GM21825 (cell line): ENCODE results near the gene PIH1D1.

Source experiments
- ATAC-seq: cut with Tn5 transposase; IDR thresholded peaks from one replicate; pipeline ENCODE4 v1.9.1; 2021; ENCODE audit warnings: mild to moderate bottlenecking, moderate library complexity; ENCODE audit not compliant: unreplicated experiment

The PIH1D1 gene

DNA sequence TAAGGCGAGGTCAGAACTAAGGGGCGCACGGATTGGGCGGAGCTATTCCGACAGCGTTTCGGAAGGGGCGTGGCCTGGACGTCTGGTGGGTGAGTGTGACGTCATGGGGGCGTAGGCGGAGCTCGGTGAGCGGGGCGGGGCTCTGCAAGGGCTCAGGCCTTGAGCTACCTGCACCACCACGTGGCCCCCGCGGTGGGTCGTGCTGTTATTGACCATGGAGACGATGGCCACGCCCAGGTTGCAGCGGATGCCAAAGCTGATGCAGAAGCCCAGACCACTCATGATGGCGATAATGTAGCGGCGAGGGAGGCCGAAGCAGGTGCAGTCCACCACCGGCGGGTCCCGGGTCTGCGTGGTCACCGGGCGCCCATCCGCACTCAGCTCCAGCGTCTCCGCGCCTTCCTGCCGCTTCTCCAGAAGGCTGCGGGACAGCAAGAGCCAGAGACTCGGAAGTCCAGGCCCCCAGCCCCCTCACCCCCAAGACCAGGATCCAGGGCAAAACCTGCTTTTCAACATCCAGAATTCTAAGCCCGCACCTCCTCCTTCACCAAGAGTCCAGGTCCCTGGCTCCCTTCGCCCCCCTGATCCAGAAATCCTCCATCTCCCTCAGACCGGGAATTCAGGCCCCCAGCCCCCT is 15.1 kb downstream of the PIH1D1 start:
- ATAC-seq = no peak

DNA sequence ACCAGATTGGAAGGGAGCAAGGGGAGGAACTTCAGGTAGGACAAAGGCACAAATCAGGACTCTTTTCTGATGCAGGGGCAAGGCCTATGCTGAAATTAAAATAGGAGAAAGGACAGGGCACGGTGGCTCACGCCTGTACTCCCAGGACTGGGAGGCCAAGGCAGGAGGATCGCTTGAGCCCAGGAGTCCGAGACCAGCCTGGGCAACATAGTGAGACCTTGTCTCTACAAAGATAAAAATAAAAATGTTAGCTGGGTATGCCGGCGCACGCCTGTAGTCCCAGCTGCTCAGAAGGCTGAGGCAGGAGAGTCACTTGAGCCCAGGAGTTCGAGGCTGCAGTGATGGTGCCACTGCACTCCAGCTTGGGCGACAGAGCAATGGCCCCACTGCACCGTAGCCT is 15.9 kb downstream of the PIH1D1 start:
- no peak for ATAC-seq

DNA sequence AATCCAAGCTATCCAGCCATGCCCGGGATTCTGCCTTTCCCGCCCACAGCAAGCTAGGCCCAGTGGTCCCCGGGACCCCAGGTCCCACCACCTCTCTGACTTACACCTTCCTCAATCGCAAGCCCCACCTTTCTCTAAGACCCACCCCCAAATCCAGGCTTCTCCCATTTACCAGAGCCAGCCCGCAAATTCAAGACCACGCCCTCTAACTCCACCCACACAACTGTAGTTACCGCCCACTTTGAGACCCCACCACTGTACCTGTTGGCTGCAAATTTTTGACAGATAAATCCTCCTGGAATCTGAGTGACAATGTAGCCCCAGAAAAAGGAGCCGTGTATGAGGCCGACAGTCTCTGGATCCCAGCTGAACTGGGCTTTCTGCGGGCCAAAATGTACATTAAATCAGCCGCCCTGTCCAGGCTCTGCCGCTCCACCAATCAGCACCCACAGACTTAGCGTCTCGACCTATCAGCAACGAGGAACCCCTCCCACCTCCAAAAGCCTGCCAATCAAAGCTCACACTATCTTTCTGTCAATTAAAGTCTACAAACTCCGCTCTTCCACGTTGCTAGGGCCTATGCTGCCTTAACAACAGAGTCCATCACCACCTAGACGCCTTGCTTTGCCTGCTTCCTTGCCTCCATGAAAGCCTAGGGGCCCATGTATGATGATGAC is 16.6 kb downstream of the PIH1D1 start:
- no peak for ATAC-seq

DNA sequence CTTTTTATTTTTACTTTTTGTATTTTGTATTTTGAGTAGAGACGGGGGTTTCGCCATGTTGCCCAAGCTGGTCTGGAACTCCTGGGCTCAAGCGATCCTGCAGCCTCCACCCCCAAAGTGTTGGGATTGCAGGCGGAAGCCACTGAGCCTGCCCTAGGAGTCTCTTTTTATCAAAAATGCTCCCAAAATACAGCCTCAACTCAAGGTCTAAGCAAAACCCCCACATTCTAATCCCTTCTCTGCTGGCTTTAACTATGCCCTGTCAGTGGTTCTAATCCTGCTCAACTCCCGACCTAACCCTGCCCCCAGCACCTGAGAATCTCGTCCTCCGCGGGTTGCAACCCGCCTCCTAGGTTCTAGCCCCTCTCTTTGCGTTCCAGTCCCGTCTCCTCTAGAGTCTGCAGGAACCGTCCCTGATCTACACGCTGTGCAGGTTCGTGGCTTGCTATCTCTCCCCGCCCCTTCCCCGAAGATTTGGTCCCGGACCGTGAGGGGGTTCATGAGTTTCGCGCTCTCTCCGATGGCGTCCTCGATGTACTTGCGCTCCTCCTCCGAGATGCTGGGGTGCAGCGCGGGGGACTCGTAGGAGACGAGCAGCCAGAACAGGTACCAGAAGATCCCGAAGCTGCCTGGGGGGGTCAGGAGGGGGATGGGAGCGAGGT is 18.2 kb downstream of the PIH1D1 start:
- ATAC-seq = no peak

DNA sequence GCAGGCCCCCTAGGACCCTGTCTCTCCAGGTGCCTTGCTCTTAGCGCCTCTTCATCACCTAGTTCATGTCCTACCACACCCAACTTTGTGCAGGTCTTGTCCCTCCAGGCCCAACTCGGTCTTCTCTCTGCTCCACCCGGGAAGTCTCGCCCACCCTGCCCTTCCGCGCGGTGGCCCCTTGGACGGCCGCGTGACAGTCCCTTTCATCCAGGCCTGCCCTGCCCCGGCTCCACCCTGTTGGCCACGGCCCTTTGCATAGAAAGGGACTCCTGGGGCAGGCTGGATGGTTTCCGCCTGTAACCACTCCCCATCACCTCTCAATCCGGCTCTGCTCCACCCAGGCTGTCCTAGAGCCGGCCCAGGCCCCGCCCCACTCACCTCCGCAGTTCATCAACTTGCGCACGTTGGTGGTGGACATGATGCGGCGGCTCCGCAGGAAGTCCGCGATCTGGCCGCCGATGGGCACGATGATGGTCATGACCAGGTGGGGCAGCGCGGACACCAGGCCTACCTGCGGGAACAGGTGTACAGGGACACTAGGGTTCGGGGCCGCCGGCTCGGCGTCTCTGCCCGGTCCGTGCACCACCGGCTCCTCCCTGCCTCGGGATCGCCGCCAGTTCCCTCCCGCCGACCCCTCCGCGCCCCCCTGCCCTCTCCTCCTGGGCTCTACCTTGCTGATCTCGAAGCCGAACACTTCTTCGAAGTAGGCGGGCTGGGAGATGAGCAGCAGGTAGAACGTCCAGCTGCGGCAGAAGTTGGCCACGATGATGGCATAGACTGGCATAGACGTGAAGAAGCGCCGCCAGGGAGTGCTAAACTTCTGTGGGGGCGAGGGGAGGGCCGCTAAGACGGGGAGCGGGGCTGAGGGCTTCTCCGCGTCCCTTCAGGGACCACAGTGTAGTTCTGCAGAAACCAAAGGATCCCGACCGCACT is 19.2 kb downstream of the PIH1D1 start:
- ATAC-seq = no peak

DNA sequence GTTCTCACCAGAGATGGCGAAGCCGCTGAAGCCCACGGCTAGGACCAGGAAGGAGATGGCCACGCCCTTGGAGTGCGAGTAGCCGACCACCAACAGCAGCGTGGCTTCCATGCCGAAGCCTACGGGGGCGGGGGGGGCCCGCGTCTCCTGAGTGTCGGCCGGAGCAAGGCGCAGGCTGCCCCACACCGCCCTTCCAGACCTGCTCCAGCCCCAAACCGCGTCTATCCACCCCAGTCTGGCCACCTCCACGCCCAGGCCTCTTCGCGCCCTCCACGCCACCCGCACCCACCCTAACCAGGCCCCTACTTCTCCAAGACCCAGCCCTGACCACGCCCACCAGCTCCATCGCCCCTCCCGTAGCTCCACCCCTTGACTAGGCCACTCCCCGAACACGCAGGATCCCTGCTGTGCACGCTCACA is 20.3 kb downstream of the PIH1D1 start:
- no peak for ATAC-seq

DNA sequence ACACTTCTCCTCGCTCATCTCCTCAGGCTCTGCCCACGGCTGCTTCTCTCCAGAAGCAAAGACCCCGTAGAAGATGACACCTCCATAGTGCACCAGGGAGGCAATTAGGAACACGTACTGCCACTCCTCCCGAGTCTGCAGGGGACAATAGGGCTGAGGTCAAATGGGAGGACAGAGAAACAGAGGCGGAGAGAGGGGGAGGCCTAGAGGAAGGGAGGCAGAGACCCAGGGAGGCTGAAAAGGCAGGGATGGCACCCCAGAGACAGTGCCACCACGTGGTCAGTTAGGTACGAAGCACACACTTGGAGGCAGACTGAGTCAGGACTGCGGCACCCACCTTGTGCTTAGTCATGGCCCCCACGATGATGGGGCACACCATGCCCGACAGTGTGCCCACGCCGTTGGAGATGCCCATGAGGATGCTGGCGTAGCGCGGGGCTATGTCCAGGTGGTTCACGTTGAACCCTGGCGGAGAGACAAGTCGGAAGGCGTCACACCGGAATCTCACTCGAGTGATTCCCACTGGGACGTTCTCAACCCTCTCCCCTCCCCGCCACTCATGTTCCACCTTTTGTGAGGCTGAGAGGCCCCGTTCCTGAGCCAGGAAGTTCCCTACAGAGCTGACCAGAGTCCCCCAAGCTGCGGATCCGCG is 20.8 kb downstream of the PIH1D1 start:
- ATAC-seq = no peak

DNA sequence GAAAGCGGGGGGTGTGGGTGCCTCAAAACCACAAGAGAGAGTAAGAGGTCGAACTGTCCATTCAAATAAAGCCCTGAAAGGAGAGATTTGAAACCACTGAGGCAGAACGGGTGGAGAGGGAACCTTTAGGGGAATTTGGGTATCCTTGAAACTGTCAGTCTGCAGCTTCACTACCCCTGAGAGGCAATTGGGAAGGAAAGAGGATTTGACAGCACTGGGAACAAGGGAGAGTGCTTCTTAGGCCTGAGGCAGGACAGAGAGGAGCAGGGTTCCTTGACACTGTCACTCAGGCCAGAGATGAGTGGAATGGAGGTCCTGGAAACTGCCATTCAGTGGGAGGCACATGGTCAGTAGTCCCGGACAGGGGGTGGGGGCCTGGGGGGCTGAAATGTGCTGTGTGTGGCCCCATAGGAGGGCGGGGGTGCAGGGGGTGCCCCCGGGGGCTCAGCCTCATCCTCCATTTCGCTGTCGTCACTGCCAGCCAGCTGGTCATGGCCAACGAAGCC is 21.4 kb downstream of the PIH1D1 start:
- no peak for ATAC-seq

DNA sequence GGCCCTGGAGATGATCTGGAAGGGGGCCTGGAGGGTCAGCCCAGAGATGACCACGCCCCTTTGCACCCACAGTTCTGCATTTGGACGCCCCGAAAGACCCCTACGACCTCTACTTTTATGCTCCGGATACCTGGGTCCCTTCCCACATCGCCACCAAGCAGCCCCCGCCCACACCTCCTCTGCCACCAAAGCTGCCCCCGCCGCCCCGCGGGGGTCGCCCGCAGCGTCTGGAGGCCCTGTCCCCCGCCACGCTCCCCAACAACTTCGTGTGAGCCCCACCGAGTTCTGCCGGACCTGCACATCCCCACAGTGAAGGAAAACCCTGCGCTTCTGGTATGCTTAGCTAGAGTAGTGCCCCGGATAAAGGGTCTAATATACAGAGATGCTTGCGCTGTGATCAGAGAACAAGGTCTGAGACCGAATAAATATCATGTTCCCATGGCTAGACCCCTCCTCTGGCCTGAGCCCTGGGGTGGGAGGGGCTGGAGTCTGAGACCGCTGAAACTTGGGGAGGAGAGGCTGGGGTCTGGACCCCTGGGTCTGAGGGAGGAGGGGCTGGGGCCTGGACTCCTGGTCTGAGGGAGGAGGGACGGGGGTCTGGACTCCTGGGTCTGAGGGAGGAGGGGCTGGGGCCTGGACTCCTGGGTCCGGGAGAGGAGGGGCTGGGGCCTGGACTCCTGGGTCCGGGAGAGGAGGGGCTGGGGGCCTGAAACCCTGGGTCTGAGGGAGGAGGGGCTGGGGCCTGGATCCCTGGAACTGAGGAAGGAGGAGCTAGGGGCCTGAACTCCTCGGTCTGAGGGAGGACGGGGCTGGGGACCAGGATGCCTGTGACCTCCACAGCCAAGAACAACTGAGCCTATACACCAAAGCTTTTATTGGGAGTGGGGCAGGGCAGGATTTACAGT is 22.8 kb downstream of the PIH1D1 start:
- no peak for ATAC-seq

DNA sequence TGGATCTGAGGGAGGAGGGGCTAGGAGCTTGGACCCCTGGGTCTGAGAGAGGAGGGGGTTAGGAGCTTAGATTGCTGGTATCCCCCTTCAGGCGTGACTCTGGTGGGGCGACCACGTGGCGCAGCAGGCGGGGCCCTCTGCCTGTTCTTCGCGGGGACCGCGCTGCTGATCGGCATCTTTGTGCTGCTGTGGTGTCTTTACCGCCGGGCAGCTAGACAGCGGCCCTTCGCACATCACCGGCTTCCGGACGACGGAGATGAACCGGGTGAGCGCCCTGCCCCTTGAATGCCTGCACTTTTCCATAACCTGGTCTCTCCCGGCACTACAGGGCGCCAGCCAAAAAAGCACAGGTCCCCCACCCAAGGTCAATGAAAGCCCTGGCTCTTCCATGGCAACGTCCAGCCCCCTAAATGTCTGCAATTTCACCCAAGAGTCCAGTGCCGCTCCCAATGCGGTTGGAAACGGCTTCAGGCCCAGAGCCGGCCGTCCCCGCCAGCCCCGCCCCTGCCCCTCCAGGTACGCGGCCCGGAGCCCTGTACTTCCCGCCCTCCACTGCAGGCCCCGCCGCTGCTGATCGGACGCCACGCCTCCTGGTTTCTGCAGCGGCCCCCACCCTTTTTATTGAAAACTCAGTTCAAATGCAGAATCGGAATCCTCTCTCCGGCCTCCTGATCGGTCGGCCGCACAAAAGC is 23.6 kb downstream of the PIH1D1 start:
- no peak for ATAC-seq

DNA sequence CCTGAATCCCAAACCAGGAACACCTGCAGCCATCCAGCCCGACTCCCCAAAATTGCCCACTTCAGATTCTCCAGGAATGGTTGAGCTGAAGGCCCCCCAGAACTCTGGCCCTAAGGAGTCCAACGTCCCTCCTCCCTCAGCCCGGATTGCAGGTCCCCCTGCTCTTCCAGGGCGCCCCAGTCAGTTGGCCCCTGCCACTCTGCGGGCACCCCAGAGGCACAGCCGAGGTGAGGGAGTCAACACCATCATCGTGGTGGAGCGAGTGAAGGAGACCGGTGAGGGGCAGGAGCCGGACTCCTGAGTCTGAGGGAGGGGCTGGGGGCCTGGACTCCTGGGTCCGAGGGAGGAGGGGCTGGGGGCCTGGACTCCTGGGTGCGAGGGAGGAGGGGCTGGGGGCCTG is 24.3 kb downstream of the PIH1D1 start:
- ATAC-seq = no peak

DNA sequence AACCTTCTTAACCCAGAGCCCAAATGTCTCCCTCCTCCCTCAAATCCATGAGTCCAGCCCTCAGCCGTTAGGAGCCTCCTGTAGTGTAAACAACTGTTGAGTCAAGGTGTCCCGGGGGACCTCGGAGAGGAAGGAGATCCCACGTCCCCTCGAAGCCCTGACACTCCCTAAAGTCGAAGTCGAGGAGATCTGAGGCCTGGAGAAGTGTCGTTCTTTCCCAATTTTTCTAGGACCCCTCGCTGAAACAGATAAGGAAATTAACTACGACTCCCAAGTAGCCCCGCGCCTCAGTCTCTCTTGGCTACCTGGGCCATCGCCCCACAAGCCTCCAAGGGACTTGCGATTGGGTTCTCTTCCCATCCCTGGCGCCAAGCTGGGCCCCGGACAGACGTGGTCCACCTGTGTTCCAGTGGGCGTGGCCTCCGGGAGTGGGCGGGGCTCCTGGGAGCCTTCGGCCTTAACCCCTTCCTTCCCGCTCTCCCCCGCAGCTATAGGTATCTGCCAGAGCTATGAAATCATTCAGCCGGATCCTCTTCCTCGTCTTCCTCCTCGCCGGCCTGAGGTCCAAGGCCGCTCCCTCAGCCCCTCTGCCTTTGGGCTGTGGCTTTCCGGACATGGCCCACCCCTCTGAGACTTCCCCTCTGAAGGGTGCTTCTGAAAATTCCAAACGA is 25.6 kb downstream of the PIH1D1 start:
- ATAC-seq = no peak

DNA sequence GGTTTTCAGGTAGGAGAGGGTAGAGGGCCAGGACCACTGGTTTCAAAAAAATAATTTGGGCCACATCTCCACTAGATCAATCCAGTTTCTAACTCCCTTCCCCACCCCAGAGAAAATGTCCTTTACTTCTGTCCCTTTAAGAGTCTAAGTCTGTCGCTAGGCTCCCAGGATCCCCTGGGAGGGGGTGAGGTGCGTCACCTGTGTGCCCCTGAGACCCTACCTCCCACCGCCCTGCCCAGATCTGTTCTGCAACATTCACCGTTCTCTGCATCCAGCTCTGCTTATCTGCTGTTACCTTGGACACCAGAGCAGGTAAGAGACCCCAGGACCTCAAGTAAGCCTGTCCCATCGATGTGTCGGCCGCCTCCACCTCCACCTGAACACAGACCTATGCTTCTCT is 26.4 kb downstream of the PIH1D1 start, which contains the start of gene GFY:
GFY (plus strand) TSS at position 211 of the 400 bp plus-strand sequence. CDS start 1,043 bp downstream, outside the sequence.
- ATAC-seq = no peak

DNA sequence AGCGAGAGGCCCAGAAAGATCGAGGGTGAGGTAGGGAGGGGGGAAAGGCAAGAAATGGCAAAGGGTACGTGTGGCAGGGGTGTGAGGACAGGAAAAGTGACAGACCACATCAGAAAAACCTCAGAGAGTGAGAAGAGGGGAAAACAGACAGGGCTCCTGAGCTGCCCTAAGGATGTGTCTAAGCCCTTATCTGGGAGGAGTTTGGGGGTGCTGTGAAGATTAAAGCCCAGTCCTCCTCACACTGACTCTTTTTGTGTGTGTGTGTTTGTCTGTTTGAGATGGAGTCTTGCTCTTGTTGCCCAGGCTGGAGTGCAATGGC is 27.7 kb downstream of the PIH1D1 start:
- ATAC-seq = no peak

DNA sequence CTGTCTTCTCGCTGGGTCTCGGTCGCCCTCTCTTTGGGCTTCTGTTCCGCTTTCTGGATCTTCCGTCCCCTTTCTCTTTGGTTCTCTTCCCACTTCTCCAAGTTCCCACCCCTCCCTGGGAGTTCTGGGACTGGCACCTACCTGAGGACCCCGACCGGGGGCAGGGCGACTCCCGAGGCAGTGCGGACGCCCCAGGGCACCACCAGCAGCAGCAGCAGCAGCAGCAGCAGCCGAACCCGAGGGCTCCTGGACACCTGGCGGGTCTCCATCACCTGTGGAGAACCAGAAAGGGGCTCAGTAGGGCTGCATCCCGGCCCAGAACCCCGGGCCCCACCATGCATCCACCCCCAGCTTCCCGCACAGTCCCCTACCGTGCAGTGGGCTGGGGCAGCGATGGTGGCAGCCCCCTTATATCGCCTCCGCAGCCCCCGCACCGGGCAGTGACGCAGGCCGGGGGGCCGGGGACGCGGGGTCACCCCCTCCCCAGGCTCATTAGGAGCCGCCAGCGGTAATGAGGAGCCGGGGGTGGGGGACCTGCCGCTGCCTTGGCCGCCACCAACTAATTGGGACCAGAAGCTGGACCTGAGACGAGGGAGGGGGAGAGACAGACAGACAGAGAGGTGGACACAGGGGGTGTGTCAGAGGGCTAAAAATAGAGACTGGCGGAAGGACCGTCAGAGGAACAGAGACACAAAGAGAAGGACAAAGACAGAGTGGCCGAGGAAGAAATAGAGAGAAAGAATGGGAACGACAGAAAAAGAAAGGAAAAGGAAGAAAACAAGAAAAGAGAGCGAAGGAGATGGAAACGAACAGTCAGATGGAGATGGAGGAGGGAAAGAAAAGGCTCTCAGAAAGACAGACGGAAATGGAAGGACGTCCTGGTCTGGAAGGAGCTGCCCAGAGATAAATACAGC is 28.3 kb downstream of the PIH1D1 start, which contains the start of gene PTH2:
PTH2 (minus strand) TSS at position 371 of the 914 bp plus-strand sequence; CDS start at position 269, 102 bp downstream.
- no peak for ATAC-seq

DNA sequence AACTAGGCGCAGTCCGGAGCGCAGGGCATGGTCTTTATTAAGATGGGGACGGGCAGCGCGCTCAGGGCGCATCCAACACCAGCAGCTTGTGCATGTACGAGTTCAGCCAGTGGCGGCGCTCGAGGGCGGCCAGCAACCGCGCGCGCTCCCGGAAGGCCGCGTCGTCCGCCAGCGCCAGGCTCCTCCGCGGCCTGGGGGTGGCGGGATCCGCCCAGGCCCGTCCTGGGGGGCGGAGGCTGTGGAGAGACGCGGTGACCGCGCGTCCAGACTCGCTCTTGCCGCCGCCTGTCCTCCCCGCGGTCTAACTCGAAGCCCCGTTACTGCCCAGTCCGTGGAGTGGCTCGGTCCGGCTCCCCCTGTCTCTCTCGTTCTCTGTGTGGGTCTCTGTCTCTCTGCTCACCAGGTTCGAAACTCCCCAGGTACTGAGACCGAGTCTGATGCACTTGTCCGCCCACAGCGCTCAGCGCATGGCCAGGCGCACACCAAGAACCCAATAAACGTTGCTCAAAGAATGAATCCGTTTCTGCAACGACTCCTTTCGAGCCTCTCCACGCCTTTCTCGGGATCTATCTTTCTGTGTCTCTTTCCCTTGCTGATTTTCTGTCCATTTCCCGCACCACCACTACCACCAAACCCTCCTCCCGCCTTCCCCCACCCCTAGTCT is 29.1 kb downstream of the PIH1D1 start:
- ATAC-seq = no peak

DNA sequence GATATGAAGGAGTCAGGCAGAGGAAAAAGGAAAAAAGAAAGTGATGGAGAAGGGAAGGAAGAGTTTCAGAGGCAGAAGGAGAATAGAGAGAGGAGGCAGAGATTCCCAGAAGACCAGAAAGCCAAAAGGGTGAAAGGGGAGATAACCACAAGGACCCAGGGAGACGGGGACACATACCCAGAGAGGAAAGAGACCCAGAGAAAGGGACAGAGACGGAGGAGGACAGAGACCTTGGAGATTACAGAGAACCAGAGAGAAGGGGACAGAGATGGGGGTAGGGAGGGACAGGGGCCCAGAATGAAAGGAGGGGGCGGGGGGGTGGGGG is 29.8 kb downstream of the PIH1D1 start:
- no peak for ATAC-seq
